Mucosa of rectum (tissue), 2 donors: ENCODE data around the gene MRPL38.
A peak's percentile ranks its signal among the peaks of the same experiment; 100 is the strongest.
"Not testable (repeated sequence)": the region's sequence is repeated elsewhere in the genome, so short reads cannot be mapped to it uniquely, and the experiment has no call there.

Experiments used
- H3K27ac ChIP-seq, 2 donors: one replicate each; pipeline ENCODE4 v1.7.0; 2013; ENCODE audit warnings: inconsistent platforms in 2 of 2, low read depth in 2 of 2, low read length in 2 of 2
- H3K27me3 ChIP-seq, 2 donors: one replicate each; pipeline ENCODE4 v1.7.0; 2013; ENCODE audit warnings: low read length in 2 of 2; ENCODE audit not compliant: control insufficient read depth in 2 of 2, insufficient read depth in 2 of 2
- H3K36me3 ChIP-seq, 2 donors: one replicate each; pipeline ENCODE4 v1.7.0; 2013; ENCODE audit warnings: low read length in 2 of 2; ENCODE audit not compliant: control insufficient read depth in 2 of 2, insufficient read depth in 2 of 2
- H3K4me1 ChIP-seq, 2 donors: one replicate each; pipeline ENCODE4 v1.7.0; 2013; ENCODE audit warnings: low read length in 2 of 2, mild to moderate bottlenecking in 1 of 2; ENCODE audit not compliant: control insufficient read depth in 2 of 2, insufficient read depth in 2 of 2
- H3K4me3 ChIP-seq, 2 donors: one replicate each; pipeline ENCODE4 v1.7.0; 2013; ENCODE audit warnings: low read length in 2 of 2
- H3K9ac ChIP-seq, 2 donors: one replicate each; pipeline ENCODE4 v1.7.0; 2013; ENCODE audit warnings: low read length in 2 of 2, low read depth in 1 of 2, mild to moderate bottlenecking in 1 of 2
- H3K9me3 ChIP-seq, 2 donors: one replicate each; pipeline ENCODE4 v1.7.0; 2013; ENCODE audit warnings: low read length in 2 of 2; ENCODE audit not compliant: control insufficient read depth in 2 of 2
- donor health status: healthy.
- donor health status: Normal muscosa, but diverticular disease.

MRPL38 gene

DNA sequence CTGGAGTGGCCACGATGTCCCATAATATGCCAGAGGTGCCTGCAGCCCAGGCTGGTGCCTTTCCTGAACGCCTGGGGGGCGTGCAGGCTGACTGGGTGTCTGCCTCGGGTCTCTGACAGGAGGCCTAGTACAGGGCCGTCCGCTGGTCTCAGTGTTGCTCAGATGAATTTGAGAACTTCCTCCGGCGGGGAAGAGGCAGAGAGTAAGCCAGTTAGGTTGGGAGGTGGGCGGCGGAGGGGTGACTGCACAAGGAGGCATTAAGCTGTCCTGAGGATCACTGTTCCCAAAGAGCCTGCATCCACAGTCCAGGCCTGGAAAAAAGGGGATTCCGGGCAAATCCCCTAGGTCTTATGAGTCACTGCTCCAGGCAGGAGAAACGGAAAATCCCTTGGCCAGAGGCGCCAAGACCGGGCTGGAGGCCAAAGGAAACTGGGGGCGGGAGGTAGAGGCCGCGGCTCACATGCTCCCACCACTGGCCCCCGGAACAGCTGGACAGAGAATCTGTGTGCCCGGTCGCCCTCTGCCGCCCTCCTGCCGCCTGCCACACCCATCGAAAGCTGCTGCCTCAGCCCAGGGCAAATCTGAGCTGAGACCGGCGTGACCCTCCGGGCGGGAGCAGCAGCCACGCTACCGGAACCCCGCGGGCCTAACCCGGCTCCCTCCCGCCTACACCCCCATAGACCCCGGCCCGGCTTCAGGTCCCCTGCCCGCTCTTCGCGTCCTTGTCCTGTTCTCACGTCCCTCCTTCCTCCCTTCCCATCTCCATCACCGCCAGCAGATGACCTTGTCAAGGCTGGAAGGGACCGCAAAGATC lies 27.5 kb downstream of the MRPL38 start:
- H3K27me3 ChIP-seq = no peaks in the 10 kb centered on the region
- peak overlapping the region; percentile 66 to 87 for H3K9ac ChIP-seq
- H3K27ac ChIP-seq = peak overlapping the region; percentile 95 to 97
- peaks cover 39 to 40% of the 10 kb centered on the region in 2 donors for H3K4me1 ChIP-seq
- peak overlapping the region; percentile 84 to 85 for H3K4me3 ChIP-seq
- H3K36me3 ChIP-seq = peaks cover 5 to 7% of the 10 kb centered on the region in 2 donors
- H3K9me3 ChIP-seq = no peaks in the 10 kb centered on the region

DNA sequence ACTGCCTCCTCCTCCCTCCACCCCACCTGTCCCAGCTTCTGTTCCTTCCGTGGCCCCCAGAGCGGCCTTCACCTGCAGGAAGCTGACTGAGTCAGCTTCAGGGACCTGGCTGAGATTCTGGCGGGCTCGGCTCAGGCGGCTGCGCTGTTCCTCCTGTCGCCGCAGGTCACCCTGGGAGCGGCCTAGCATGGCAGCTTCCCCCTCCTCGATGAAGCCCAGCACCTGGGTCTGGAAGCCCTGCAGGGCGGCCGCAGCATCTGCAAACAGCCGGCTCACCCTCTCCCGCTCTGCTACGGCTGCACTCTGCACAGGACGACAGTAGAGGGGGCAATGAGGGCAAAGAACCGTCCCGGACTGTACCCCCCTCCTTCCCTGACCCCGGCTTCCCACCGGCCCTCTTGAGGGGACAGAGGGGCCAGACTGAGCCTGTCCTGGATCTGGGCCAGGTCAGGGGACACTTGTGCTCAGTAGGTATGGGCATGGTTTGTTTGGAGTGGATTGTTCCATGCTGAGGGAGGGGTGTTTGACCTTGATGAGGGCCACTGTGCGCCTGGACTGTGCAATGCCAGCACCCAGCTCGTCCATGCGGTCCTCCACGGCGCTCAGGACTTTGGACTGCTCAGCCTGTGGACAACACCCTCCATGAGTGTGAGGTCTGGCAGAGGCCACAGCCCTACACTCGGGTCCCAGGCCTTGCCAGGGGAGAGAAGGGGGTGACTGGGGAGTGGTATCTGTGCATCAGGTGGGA lies 28.3 kb downstream of the MRPL38 start:
- Histone ChIP-seq H3K9ac (peak overlapping the region; percentile 66 to 87), H3K4me1 (peaks cover 39 to 40% of the 10 kb centered on the region in 2 donors)

DNA sequence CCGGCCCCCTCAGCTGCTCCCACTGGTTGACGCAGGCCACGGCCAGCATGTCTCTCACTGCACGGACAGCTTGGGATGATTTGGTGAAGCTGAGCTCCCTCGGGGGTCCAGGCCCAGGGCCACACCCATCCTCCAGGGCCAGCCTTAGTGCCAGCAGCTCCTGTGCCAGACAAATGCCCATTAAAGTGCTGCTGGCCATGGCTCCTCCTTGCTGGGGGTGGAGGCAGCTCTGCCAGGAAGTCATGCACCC lies 28.8 kb downstream of the MRPL38 start:
- peak overlapping the region; percentile 95 to 97 for H3K27ac ChIP-seq
- peaks cover 5 to 7% of the 10 kb centered on the region in 2 donors for H3K36me3 ChIP-seq
- no peaks in the 10 kb centered on the region for H3K9me3 ChIP-seq
- no peaks in the 10 kb centered on the region for H3K27me3 ChIP-seq
- peak overlapping the region; percentile 84 to 85 for H3K4me3 ChIP-seq
- H3K4me1 ChIP-seq = peaks cover 40% of the 10 kb centered on the region in 2 donors
- H3K9ac ChIP-seq = peak overlapping the region; percentile 66 to 87

More for the DNA sequence above, 28.3 kb downstream of the MRPL38 start:
- peak overlapping the region; percentile 95 to 97 for H3K27ac ChIP-seq
- no peaks in the 10 kb centered on the region for H3K27me3 ChIP-seq
- peak overlapping the region; percentile 84 to 85 for H3K4me3 ChIP-seq
- H3K9me3 ChIP-seq = no peaks in the 10 kb centered on the region
- H3K36me3 ChIP-seq = peaks cover 5 to 7% of the 10 kb centered on the region in 2 donors

DNA sequence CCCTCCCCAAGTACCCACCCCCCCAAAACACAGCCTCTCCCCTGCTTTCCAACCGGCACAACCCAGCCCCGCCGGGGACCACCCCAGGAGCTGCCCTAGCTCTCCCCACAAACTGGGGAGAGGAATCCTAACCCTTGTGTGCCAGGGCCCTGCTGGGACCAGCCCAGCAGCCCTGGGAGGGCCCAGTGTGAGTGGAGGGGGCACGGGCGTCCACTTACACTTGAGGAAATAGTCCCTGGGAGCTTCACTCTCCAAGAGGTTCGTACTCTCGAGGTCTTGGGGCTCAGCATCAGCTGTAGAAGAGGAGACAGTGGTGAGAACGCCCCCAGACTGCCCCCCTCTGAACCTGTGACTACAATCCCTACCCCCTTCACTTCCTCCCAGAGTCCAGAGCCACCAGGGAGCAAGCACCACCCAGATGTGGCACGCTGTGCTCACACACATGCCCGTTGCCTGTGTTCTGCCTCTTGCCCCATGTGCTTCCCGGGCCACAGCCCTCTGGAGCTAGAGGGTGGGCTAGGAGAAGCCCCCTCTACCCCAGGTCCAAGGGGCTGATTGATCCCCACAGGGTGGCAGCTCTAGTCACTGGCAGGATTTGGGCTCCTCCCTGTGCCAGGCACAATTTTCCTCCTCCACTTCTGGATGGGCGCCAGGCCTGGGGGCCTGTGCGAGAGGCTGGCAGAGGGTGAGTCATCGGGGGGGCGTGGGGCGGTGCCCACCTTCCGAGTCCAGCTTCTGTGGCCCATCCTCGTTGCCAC lies 29.3 kb downstream of the MRPL38 start:
- Histone ChIP-seq H3K27me3 (no peaks in the 10 kb centered on the region), H3K36me3 (peaks cover 5 to 7% of the 10 kb centered on the region in 2 donors), H3K4me3 (peak overlapping the region; percentile 84 to 85), H3K9me3 (no peaks in the 10 kb centered on the region), H3K9ac (peak overlapping the region; percentile 66 to 87), H3K4me1 (peaks cover 40 to 43% of the 10 kb centered on the region in 2 donors), H3K27ac (peak overlapping the region; percentile 95 to 97)

GRCh38 chr17:75874323-75875181 lies 30.1 kb downstream of the MRPL38 start:
- Histone ChIP-seq H3K27ac (peak overlapping the region; percentile 95 to 97), H3K9me3 (no peaks in the 10 kb centered on the region), H3K4me3 (no peak overlapping the region), H3K36me3 (peaks cover 5 to 7% of the 10 kb centered on the region in 2 donors), H3K9ac (no peak overlapping the region), H3K4me1 (peaks cover 41 to 46% of the 10 kb centered on the region in 2 donors), H3K27me3 (no peaks in the 10 kb centered on the region)

- Histone ChIP-seq H3K27ac (peak overlapping the region; percentile 89 to 90), H3K4me3 (no peak overlapping the region), H3K4me1 (peaks cover 42 to 52% of the 10 kb centered on the region in 2 donors), H3K9me3 (no peaks in the 10 kb centered on the region), H3K36me3 (peaks cover 5 to 7% of the 10 kb centered on the region in 2 donors), H3K27me3 (no peaks in the 10 kb centered on the region), H3K9ac (peak overlapping the region in 1 of 2 donors; percentile 60)
Measured at GRCh38 chr17:75873587-75874322, 30.9 kb downstream of the MRPL38 start.

DNA sequence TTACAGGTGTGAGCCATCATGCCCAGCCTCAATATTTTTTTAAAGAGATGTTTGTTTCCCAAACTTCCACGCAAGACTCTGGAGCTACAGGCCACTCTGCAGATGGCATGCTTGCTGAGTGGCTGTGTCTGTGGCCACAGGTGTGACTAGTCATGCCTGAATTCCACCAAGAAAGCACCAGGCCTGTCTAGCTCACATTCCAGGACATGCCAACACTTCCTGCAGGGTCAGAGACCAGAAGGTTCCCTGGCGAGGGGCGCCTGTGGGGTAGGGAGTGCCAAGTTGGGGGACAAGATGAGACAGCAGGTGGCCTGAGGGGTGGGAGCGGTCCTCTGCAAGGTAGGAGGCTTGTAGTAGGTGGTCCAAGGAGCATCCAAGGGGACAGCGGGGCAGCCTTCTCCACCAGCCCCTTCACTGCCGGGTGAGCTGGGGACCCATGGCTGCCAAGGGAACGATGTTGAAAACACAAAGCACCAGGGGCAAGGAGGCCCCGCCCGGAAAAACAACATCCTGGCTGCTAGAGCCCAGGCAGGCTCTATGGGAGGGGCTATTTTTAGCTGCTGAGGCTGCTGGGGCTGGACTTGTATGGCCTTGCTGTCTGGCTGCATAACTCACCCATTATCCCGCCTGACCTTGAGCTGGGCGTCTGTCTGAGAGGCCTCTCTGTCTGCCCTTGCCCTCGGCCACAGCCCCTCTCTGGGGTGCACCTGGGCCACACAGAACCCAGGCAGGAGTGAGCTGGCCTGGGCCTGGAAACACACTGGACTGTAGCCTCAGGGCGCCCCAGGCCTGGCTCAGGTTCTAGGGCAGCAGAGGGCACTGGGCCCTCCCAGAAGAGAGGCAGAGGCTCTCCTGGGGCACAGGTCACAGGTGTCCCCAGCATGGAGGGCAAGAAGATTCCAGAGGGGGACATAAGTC lies 32.0 kb downstream of the MRPL38 start:
- H3K4me3 ChIP-seq = no peak overlapping the region
- H3K27me3 ChIP-seq = no peaks in the 10 kb centered on the region
- peaks cover 42 to 52% of the 10 kb centered on the region in 2 donors for H3K4me1 ChIP-seq
- H3K27ac ChIP-seq = peak overlapping the region; percentile 89 to 90
- H3K9me3 ChIP-seq = no peaks in the 10 kb centered on the region
- peaks cover 5 to 7% of the 10 kb centered on the region in 2 donors for H3K36me3 ChIP-seq
- peak overlapping the region; percentile 56 to 60 for H3K9ac ChIP-seq

DNA sequence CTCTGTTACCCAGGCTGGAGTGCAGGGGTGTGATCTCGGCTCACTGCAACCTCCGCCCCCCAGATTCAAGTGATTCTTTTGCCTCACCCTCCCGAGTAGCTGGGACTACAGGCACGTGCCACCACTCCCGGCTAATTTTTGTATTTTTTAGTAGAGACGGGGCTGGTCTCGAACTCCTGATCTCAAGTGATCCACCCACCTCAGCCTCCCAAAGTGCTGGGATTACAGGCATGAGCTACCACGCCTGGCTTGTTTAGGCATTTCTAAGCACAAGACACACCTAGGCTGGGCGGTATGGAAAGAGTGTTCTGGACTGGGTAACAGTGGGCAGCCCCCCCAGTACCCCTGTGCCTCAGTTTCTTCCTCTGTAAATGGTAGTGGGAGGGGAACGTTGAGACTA lies 34.5 kb downstream of the MRPL38 start:
- H3K4me3 ChIP-seq = not testable (repeated sequence)

More for the DNA sequence above, 34.5 kb downstream of the MRPL38 start:
- H3K27me3 ChIP-seq, H3K9ac ChIP-seq, H3K9me3 ChIP-seq, H3K36me3 ChIP-seq: not testable (repeated sequence)
- peaks cover 20 to 32% of the 10 kb centered on the region in 2 donors for H3K4me1 ChIP-seq
- H3K27ac ChIP-seq = peak overlapping the region; percentile 78 to 79
